ENCODE results near the gene CRIP3.

DNA sequence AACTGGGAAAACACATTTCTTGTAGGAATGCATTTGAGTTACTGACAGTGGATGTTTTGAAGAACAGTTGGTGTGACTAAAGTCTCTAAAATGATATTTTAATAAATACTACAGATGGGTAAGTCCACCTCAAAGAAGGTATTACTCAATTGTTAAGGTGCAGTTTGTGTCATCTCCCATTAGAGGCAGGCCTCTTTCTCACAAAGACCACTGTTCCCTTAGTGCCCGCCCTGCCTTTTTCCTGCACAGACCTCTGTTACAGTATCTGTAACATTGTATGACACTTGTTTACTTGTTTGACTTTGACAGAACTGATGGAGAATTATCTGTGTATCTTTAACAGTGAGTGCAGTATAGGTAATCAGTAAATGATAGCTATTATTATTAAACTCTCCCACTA lies 5.2 kb upstream of the CRIP3 start:
- TF ChIP-seq NFE2L1 (CRISPR knock-in tag; IDR thresholded peaks at IDR 0.05) (no peak), CREB1 (CRISPR knock-in tag; IDR thresholded peaks at IDR 0.05) (no peak), NR2C2 (CRISPR knock-in tag; IDR thresholded peaks at IDR 0.05) (no peak)
- TF ChIP-seq, protein P1, sequence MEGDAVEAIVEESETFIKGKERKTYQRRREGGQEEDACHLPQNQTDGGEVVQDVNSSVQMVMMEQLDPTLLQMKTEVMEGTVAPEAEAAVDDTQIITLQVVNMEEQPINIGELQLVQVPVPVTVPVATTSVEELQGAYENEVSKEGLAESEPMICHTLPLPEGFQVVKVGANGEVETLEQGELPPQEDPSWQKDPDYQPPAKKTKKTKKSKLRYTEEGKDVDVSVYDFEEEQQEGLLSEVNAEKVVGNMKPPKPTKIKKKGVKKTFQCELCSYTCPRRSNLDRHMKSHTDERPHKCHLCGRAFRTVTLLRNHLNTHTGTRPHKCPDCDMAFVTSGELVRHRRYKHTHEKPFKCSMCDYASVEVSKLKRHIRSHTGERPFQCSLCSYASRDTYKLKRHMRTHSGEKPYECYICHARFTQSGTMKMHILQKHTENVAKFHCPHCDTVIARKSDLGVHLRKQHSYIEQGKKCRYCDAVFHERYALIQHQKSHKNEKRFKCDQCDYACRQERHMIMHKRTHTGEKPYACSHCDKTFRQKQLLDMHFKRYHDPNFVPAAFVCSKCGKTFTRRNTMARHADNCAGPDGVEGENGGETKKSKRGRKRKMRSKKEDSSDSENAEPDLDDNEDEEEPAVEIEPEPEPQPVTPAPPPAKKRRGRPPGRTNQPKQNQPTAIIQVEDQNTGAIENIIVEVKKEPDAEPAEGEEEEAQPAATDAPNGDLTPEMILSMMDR (IDR thresholded peaks at IDR 0.05), result no peak
- TF ChIP-seq, protein P2, sequence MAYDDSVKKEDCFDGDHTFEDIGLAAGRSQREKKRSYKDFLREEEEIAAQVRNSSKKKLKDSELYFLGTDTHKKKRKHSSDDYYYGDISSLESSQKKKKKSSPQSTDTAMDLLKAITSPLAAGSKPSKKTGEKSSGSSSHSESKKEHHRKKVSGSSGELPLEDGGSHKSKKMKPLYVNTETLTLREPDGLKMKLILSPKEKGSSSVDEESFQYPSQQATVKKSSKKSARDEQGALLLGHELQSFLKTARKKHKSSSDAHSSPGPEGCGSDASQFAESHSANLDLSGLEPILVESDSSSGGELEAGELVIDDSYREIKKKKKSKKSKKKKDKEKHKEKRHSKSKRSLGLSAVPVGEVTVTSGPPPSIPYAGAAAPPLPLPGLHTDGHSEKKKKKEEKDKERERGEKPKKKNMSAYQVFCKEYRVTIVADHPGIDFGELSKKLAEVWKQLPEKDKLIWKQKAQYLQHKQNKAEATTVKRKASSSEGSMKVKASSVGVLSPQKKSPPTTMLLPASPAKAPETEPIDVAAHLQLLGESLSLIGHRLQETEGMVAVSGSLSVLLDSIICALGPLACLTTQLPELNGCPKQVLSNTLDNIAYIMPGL (CRISPR knock-in tag; IDR thresholded peaks at IDR 0.05), result no peak

Measured in WTC11 (cell line).